Activated T-cell treated with anti-CD3 and anti-CD28 coated beads, Interleukin-2, amount 50 U/mL, for 24 hours (primary cell): ENCODE results near the gene RGS3.
"Not testable (repeated sequence)": the region's sequence is repeated elsewhere in the genome, so short reads cannot be mapped to it uniquely, and the experiment has no call there.

ENCODE experiments used
- DNase-seq: peaks from one replicate; pipeline ENCODE4 v3.0.0-alpha.2; 2020
- H3K27ac Mint-ChIP-seq: 2 replicates; pipeline ENCODE4 v1.8.0; 2020; ENCODE audit warnings: mild to moderate bottlenecking, mixed read lengths
- H3K27me3 Mint-ChIP-seq: 2 replicates; pipeline ENCODE4 v1.8.0; 2020; ENCODE audit warnings: mixed read lengths
- H3K36me3 Mint-ChIP-seq: 2 replicates; pipeline ENCODE4 v1.8.0; 2020; ENCODE audit warnings: low read depth, mixed read lengths
- H3K4me1 Mint-ChIP-seq: 2 replicates; pipeline ENCODE4 v1.8.0; 2020; ENCODE audit warnings: low read depth, mixed read lengths
- H3K4me3 Mint-ChIP-seq: 2 replicates; pipeline ENCODE4 v1.8.0; 2020; ENCODE audit warnings: mild to moderate bottlenecking, moderate library complexity, mixed read lengths
- H3K9me3 Mint-ChIP-seq: 2 replicates; pipeline ENCODE4 v1.8.0; 2020; ENCODE audit warnings: mixed read lengths

The RGS3 gene

GRCh38 chr9:113488490-113488889, 25.0 kb downstream of the RGS3 start:
- no peak overlapping the region for H3K4me3 Mint-ChIP-seq
- H3K27me3 Mint-ChIP-seq: no peaks in the 10 kb centered on the region
- no peak for DNase-seq
- H3K36me3 Mint-ChIP-seq: no peaks in the 10 kb centered on the region
- no peak overlapping the region for H3K27ac Mint-ChIP-seq
- H3K4me1 Mint-ChIP-seq: peaks cover 2% of the 10 kb centered on the region
- H3K9me3 Mint-ChIP-seq: no peaks in the 10 kb centered on the region

- not testable (repeated sequence) for H3K36me3 Mint-ChIP-seq
These were observed 27.6 kb downstream of the RGS3 start for GRCh38 chr9:113491147-113491546.

GRCh38 chr9:113492343-113493202, 29.0 kb downstream of the RGS3 start:
- Mint-ChIP-seq H3K4me3 (no peak overlapping the region), H3K4me1 (peaks cover 2% of the 10 kb centered on the region), H3K27ac (no peak overlapping the region), H3K36me3 (no peaks in the 10 kb centered on the region), H3K27me3 (no peaks in the 10 kb centered on the region), H3K9me3 (no peaks in the 10 kb centered on the region)
- DNase-seq: peak; percentile 8

More at GRCh38 chr9:113491147-113491546, 27.6 kb downstream of the RGS3 start:
- not testable (repeated sequence) for H3K9me3 Mint-ChIP-seq, H3K27me3 Mint-ChIP-seq, DNase-seq, H3K27ac Mint-ChIP-seq, H3K4me3 Mint-ChIP-seq, H3K4me1 Mint-ChIP-seq

- no peak overlapping the region for H3K27ac Mint-ChIP-seq
These were observed 29.6 kb downstream of the RGS3 start for GRCh38 chr9:113493203-113493520.

GRCh38 chr9:113495526-113495925, 32.0 kb downstream of the RGS3 start:
- H3K36me3 Mint-ChIP-seq: no peaks in the 10 kb centered on the region
- H3K4me1 Mint-ChIP-seq: peaks cover 15% of the 10 kb centered on the region
- no peaks in the 10 kb centered on the region for H3K27me3 Mint-ChIP-seq
- no peak overlapping the region for H3K4me3 Mint-ChIP-seq
- DNase-seq: no peak
- H3K9me3 Mint-ChIP-seq: no peaks in the 10 kb centered on the region
- H3K27ac Mint-ChIP-seq: no peak overlapping the region

More at GRCh38 chr9:113493203-113493520, 29.6 kb downstream of the RGS3 start:
- H3K36me3 Mint-ChIP-seq: no peaks in the 10 kb centered on the region
- H3K4me3 Mint-ChIP-seq: no peak overlapping the region
- DNase-seq: peak; percentile 17
- H3K4me1 Mint-ChIP-seq: peaks cover 2% of the 10 kb centered on the region
- H3K27me3 Mint-ChIP-seq: no peaks in the 10 kb centered on the region
- no peaks in the 10 kb centered on the region for H3K9me3 Mint-ChIP-seq

- Mint-ChIP-seq H3K4me1 (peaks cover 15% of the 10 kb centered on the region), H3K9me3 (no peaks in the 10 kb centered on the region), H3K27ac (no peak overlapping the region), H3K36me3 (no peaks in the 10 kb centered on the region), H3K27me3 (no peaks in the 10 kb centered on the region), H3K4me3 (no peak overlapping the region)
- no peak for DNase-seq
These were observed 33.5 kb downstream of the RGS3 start for GRCh38 chr9:113497051-113497450.

GRCh38 chr9:113499153-113499875, 35.8 kb downstream of the RGS3 start:
- Mint-ChIP-seq H3K36me3 (no peaks in the 10 kb centered on the region), H3K9me3 (no peaks in the 10 kb centered on the region), H3K27ac (no peak overlapping the region), H3K4me3 (no peak overlapping the region), H3K4me1 (peaks cover 13% of the 10 kb centered on the region), H3K27me3 (no peaks in the 10 kb centered on the region)
- no peak for DNase-seq

- H3K9me3 Mint-ChIP-seq: no peaks in the 10 kb centered on the region
- DNase-seq: no peak
- H3K4me3 Mint-ChIP-seq: no peak overlapping the region
- H3K4me1 Mint-ChIP-seq: peaks cover 13% of the 10 kb centered on the region
- no peaks in the 10 kb centered on the region for H3K27me3 Mint-ChIP-seq
- no peak overlapping the region for H3K27ac Mint-ChIP-seq
- H3K36me3 Mint-ChIP-seq: no peaks in the 10 kb centered on the region
These were observed 36.5 kb downstream of the RGS3 start for GRCh38 chr9:113499876-113500497.

GRCh38 chr9:113501129-113501686, 37.7 kb downstream of the RGS3 start:
- DNase-seq: no peak
- Mint-ChIP-seq H3K4me1 (peaks cover 13% of the 10 kb centered on the region), H3K36me3 (no peaks in the 10 kb centered on the region), H3K27ac (no peak overlapping the region), H3K9me3 (no peaks in the 10 kb centered on the region), H3K27me3 (no peaks in the 10 kb centered on the region), H3K4me3 (no peak overlapping the region)

GRCh38 chr9:113501852-113502251, 38.3 kb downstream of the RGS3 start:
- no peaks in the 10 kb centered on the region for H3K36me3 Mint-ChIP-seq
- H3K4me1 Mint-ChIP-seq: peaks cover 13% of the 10 kb centered on the region
- H3K4me3 Mint-ChIP-seq: no peak overlapping the region
- no peak overlapping the region for H3K27ac Mint-ChIP-seq
- no peaks in the 10 kb centered on the region for H3K9me3 Mint-ChIP-seq
- DNase-seq: no peak
- H3K27me3 Mint-ChIP-seq: no peaks in the 10 kb centered on the region

GRCh38 chr9:113502427-113503034, 39.0 kb downstream of the RGS3 start:
- H3K4me1 Mint-ChIP-seq: peaks cover 13% of the 10 kb centered on the region
- no peaks in the 10 kb centered on the region for H3K9me3 Mint-ChIP-seq
- H3K4me3 Mint-ChIP-seq: no peak overlapping the region
- no peaks in the 10 kb centered on the region for H3K27me3 Mint-ChIP-seq
- H3K27ac Mint-ChIP-seq: no peak overlapping the region
- no peak for DNase-seq
- no peaks in the 10 kb centered on the region for H3K36me3 Mint-ChIP-seq

- DNase-seq: no peak
- Mint-ChIP-seq H3K9me3 (no peaks in the 10 kb centered on the region), H3K4me3 (no peak overlapping the region), H3K27ac (no peak overlapping the region), H3K4me1 (peaks cover 13% of the 10 kb centered on the region), H3K36me3 (no peaks in the 10 kb centered on the region), H3K27me3 (no peaks in the 10 kb centered on the region)
These were observed 39.6 kb downstream of the RGS3 start for GRCh38 chr9:113503131-113503541.

- Mint-ChIP-seq H3K4me3 (no peak overlapping the region), H3K36me3 (no peaks in the 10 kb centered on the region), H3K27ac (no peak overlapping the region), H3K9me3 (no peaks in the 10 kb centered on the region), H3K27me3 (no peaks in the 10 kb centered on the region), H3K4me1 (peaks cover 16% of the 10 kb centered on the region)
- DNase-seq: no peak
These were observed 40.2 kb downstream of the RGS3 start for GRCh38 chr9:113503613-113504211.
